ENCODE data around the gene ASF1A. TPM values are rescaled to one million over a fixed set of nuclear protein-coding genes. Genes with fewer than 3 reads are reported as not detected.

The ASF1A gene
- total and polyA plus RNA-seq, 2 of the 13 experiments (the other 11 are each of a cell fraction or from before 2014, with no cell fraction given), result 14.5 to 49.9 TPM

DNA sequence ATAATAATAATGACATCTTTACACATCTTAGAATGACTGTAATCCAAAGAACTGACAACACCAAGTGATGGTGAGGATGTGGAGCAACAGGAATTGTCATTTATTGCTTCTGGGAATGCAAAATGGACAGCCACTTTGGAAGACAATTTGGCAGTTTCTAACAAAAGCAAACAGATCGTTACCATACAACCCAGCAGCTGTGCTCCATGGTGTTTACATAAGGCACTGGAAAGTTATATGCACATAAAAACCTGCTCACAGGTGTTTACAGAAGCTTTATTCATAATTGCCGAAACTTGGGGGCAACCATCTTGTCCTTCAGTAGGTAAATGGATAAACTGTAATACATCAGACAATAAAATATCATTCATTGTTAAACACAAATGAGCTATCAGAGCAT lies 18.3 kb upstream of the ASF1A start (continued):
- TF ChIP-seq SOX13 (IDR thresholded peaks at IDR 0.05), result no peak
- 0 out of 4 replicates have a peak, but pooled peaks of 1 of the 2 experiments have one; percentile 22 for TF ChIP-seq SOX13 (CRISPR knock-in tag; conservative IDR thresholded peaks at IDR 0.05 in 1 of 2, IDR thresholded peaks at IDR 0.05 in 1 of 2)
- no peak for TF ChIP-seq ZSCAN12 (CRISPR knock-in tag; IDR thresholded peaks at IDR 0.05)
- TF ChIP-seq FOXA3 (CRISPR knock-in tag; IDR thresholded peaks at IDR 0.05), result peak; percentile 71

DNA sequence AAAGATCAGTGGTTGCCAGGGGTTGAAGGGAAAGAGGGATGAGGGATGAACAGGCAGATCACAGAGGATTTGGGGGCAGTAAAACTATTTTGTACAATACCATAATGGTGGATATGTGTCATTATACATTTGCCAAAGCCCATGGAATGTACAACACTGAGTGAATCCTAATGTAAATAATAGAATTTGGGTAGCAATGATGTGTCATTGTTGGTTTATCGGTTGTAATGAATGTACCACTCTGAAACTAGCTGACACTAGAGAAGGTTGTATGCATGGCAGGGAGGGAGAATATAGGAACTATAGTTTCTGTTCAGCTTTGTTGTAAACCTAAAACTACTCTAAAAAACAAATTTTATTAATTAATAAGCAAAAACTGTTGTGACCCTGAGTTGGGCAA lies 17.8 kb upstream of the ASF1A start:
- H2AFZ ChIP-seq (ENCODE audit: low read length), result no peak overlapping the region
- no peak overlapping the region for H3K27ac ChIP-seq (ENCODE audit: extremely low read length, insufficient read depth, low read length)
- H4K20me1 ChIP-seq (ENCODE audit: insufficient read depth, low read length), result no peaks in the 10 kb centered on the region
- 95% methylated on average over 1 of the region's 1 CpG for WGBS (ENCODE audit: low lambda C conversion rate)
- intact Hi-C loops (cut with micrococcal nuclease; ENCODE audit: unreplicated experiment) (no loop called here), in situ Hi-C loops (cut with HindIII; ENCODE audit: extremely low pct_ligation_motif_present, low pct_unique_long_range_greater_than_20kb) (no loop called here)
- ChIA-PET CTCF (ENCODE audit: low intra/inter-chr PET ratio, low total read pairs) (no interaction called here), POLR2A (no interaction called here)
- H3K9me3 ChIP-seq (ENCODE audit: low read length), result no peaks in the 10 kb centered on the region
- no peak for ATAC-seq
- no peak overlapping the region for H3K4me3 ChIP-seq (replicated peaks in 1 of 3; ENCODE audit: insufficient read depth in 1 of 3, low read depth in 2 of 3, low read length in 3 of 3)
- no peaks in the 10 kb centered on the region for H3K36me3 ChIP-seq (replicated peaks in 1 of 2; ENCODE audit: control insufficient read depth in 1 of 2, insufficient read depth in 2 of 2, low read length in 2 of 2)
- no peak for FAIRE-seq
- peak; percentile 39 for DNase-seq (ENCODE audit: low spot score)
- no TSS peak for BruUV-seq (replicated peaks)
- H3K27me3 ChIP-seq (ENCODE audit: control insufficient read depth in 1 of 2, insufficient read depth in 2 of 2, low read length in 2 of 2), result no peaks in the 10 kb centered on the region
- 0 out of 2 replicates have a peak, but pooled peaks cover 5% of the 10 kb centered on the region for H3K4me1 ChIP-seq (ENCODE audit: insufficient read depth, low read length)
- H3K9ac ChIP-seq (ENCODE audit: insufficient read depth, low read depth, low read length), result no peak overlapping the region
- no peak for TF ChIP-seq ELF4 (CRISPR knock-in tag; IDR thresholded peaks at IDR 0.05; ENCODE audit: borderline replicate concordance)
- TF ChIP-seq, protein P1, sequence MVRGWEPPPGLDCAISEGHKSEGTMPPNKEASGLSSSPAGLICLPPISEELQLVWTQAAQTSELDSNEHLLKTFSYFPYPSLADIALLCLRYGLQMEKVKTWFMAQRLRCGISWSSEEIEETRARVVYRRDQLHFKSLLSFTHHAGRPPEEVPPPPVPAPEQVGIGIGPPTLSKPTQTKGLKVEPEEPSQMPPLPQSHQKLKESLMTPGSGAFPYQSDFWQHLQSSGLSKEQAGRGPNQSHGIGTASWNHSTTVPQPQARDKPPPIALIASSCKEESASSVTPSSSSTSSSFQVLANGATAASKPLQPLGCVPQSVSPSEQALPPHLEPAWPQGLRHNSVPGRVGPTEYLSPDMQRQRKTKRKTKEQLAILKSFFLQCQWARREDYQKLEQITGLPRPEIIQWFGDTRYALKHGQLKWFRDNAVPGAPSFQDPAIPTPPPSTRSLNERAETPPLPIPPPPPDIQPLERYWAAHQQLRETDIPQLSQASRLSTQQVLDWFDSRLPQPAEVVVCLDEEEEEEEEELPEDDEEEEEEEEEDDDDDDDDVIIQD (CRISPR knock-in tag; IDR thresholded peaks at IDR 0.05; ENCODE audit: low read depth), result peak; percentile 72; the same call in 1 of the 2 replicates
- H3K4me2 ChIP-seq (ENCODE audit: low read depth, low read length), result no peak overlapping the region
- no peaks in the 10 kb centered on the region for H3K79me2 ChIP-seq (ENCODE audit: insufficient read depth, low read length)

DNA sequence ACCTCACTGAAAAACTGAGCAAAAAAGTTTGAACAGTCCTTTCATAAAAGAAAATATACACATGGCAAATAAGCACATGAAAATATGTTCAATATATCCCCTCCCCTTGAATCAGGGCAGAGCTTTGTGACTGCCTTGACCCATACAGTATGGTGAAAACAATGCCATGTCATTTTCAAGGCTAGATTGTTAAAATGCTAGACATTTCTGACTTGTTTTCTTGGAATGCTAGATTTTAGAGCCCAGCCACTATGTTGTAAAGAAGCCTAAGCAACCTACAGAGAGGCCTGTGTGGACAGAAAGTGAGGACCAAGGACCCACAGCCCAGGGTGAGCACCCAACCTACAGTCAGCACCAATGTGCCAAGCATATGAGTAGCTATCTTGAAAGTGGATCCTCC lies 17.1 kb upstream of the ASF1A start:
- Histone ChIP-seq H3K36me3 (replicated peaks in 1 of 2; ENCODE audit: control insufficient read depth in 1 of 2, insufficient read depth in 2 of 2, low read length in 2 of 2) (no peaks in the 10 kb centered on the region), H4K20me1 (ENCODE audit: insufficient read depth, low read length) (no peaks in the 10 kb centered on the region), H2AFZ (ENCODE audit: low read length) (no peak overlapping the region), H3K4me1 (ENCODE audit: insufficient read depth, low read length) (0 out of 2 replicates have a peak, but pooled peaks cover 5% of the 10 kb centered on the region), H3K9ac (ENCODE audit: insufficient read depth, low read depth, low read length) (no peak overlapping the region), H3K79me2 (ENCODE audit: insufficient read depth, low read length) (no peaks in the 10 kb centered on the region), H3K4me3 (replicated peaks in 1 of 3; ENCODE audit: insufficient read depth in 1 of 3, low read depth in 2 of 3, low read length in 3 of 3) (no peak overlapping the region), H3K27ac (ENCODE audit: extremely low read length, insufficient read depth, low read length) (no peak overlapping the region), H3K9me3 (ENCODE audit: low read length) (no peaks in the 10 kb centered on the region), H3K4me2 (ENCODE audit: low read depth, low read length) (no peak overlapping the region), H3K27me3 (ENCODE audit: control insufficient read depth in 1 of 2, insufficient read depth in 2 of 2, low read length in 2 of 2) (no peaks in the 10 kb centered on the region)
- intact Hi-C loops (cut with micrococcal nuclease; ENCODE audit: unreplicated experiment) (no loop called here), in situ Hi-C loops (cut with HindIII; ENCODE audit: extremely low pct_ligation_motif_present, low pct_unique_long_range_greater_than_20kb) (no loop called here)
- no peak; the same call in 2 of the 3 replicates for ATAC-seq
- DNase-seq (ENCODE audit: low spot score), result no peak
- POLR2A ChIA-PET, result no interaction called here
- no peak for FAIRE-seq
- CTCF ChIA-PET (ENCODE audit: low intra/inter-chr PET ratio, low total read pairs), result no interaction called here
- BruUV-seq (replicated peaks), result no TSS peak
- no peak for TF ChIP-seq ZFP41 (CRISPR knock-in tag; IDR thresholded peaks at IDR 0.05; ENCODE audit: borderline replicate concordance)
- TF ChIP-seq MZF1 (CRISPR knock-in tag; IDR thresholded peaks at IDR 0.05; ENCODE audit: borderline replicate concordance), result no peak
- TF ChIP-seq ZNF282 (IDR thresholded peaks at IDR 0.05; ENCODE audit: partially characterized antibody), result no peak
- TF ChIP-seq ONECUT2 (CRISPR knock-in tag; IDR thresholded peaks at IDR 0.05), result no peak
- no peak for TF ChIP-seq ATAD3A (CRISPR knock-in tag; IDR thresholded peaks at IDR 0.05)
- TF ChIP-seq, protein P2, sequence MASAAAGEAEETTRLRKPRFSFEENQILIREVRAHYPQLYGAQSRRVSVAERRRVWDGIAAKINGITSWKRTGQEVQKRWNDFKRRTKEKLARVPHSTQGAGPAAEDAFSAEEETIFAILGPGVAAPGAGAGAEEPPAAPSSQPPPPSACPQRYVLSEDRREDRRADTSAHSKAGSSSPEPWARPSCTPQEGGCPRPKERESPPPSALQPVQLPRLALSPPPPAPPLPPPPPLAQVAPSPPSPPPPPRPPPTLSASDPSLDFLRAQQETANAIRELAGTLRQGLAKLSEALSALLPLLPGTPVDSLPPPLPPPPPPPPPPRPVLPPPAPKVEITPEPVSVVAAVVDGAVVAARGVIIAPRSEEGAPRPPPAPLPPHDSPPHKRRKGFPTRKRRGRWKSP (CRISPR knock-in tag; IDR thresholded peaks at IDR 0.05), result no peak
- no peak for TF ChIP-seq KDM4B (CRISPR knock-in tag; IDR thresholded peaks at IDR 0.05)
- TF ChIP-seq ZNF570 (CRISPR knock-in tag; IDR thresholded peaks at IDR 0.05; ENCODE audit: borderline replicate concordance), result no peak
- TF ChIP-seq, protein P3, sequence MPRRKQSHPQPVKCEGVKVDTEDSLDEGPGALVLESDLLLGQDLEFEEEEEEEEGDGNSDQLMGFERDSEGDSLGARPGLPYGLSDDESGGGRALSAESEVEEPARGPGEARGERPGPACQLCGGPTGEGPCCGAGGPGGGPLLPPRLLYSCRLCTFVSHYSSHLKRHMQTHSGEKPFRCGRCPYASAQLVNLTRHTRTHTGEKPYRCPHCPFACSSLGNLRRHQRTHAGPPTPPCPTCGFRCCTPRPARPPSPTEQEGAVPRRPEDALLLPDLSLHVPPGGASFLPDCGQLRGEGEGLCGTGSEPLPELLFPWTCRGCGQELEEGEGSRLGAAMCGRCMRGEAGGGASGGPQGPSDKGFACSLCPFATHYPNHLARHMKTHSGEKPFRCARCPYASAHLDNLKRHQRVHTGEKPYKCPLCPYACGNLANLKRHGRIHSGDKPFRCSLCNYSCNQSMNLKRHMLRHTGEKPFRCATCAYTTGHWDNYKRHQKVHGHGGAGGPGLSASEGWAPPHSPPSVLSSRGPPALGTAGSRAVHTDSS (CRISPR knock-in tag; conservative IDR thresholded peaks at IDR 0.05), result no peak
